ENCODE data around the gene NUP62.

GRCh38 chr19:49978324-49978723, 49.0 kb upstream of the NUP62 start:
- TF ChIP-seq CTCF (IDR thresholded peaks at IDR 0.05 in 2 of 3, conservative IDR thresholded peaks at IDR 0.05 in 1 of 3; ENCODE audit: borderline replicate concordance in 1 of 3, insufficient read depth in 1 of 3, low read depth in 2 of 3, low read length in 2 of 3) (no peak), CEBPB (IDR thresholded peaks at IDR 0.05; ENCODE audit: low read depth) (no peak), EZH2 (IDR thresholded peaks at IDR 0.05) (no peak), POLR2AphosphoS5 (IDR thresholded peaks at IDR 0.05; ENCODE audit: low read depth, low read length) (no peak), ATF3 (IDR thresholded peaks at IDR 0.05) (no peak), EZH2phosphoT487 (IDR thresholded peaks at IDR 0.05; ENCODE audit: borderline replicate concordance) (no peak), RAD21 (IDR thresholded peaks at IDR 0.05; ENCODE audit: low read depth) (no peak), SP1 (IDR thresholded peaks at IDR 0.05; ENCODE audit: low read depth) (no peak), SRF (IDR thresholded peaks at IDR 0.05; ENCODE audit: low read depth) (no peak)
